K562 (cell line): ENCODE results near the gene SHB. TPM values are rescaled to one million over a fixed set of nuclear protein-coding genes. Genes with fewer than 3 reads are reported as not detected.

Experiments
- BDP1 ChIP-seq: IDR thresholded peaks from 3 replicates; pipeline ENCODE4 v1.6.1; 2011; ENCODE audit not compliant: insufficient read length, insufficient read depth
- CHCHD3 ChIP-seq: fragments of 250-450 bp; sonication (Bioruptor Pico); IDR thresholded peaks from 2 replicates; pipeline ENCODE4 v2.1.2; 2022; ENCODE audit warnings: mild to moderate bottlenecking
- HMGXB4 ChIP-seq: sonication (generic); formaldehyde crosslinking; IDR thresholded peaks from 2 replicates; pipeline ENCODE4 v1.8.1; 2023; ENCODE audit warnings: mild to moderate bottlenecking, missing genetic modification reagents
- MYC ChIP-seq, 2 experiments: fragments of 250-450 bp in 1 of 2; sonication (Bioruptor Pico) in 1 of 2; IDR thresholded peaks; 2 replicates each; pipeline versions ENCODE4 v1.5.1 to v1.6.1; 2012 to 2021; ENCODE audit warnings: low read depth in 2 of 2, borderline replicate concordance in 1 of 2, improper control_type of control experiment in 1 of 2, low read length in 1 of 2, mild to moderate bottlenecking in 1 of 2, moderate library complexity in 1 of 2
- NFXL1 ChIP-seq: fragments of 450-650 bp; formaldehyde crosslinking; IDR thresholded peaks from 2 replicates; pipeline ENCODE4 v1.4.0; 2021; ENCODE audit warnings: mild to moderate bottlenecking
- NONO ChIP-seq, 2 experiments: fragments of 200-400 bp in 1 of 2; fragments of 450-650 bp in 1 of 2; formaldehyde crosslinking in 1 of 2; IDR thresholded peaks; 2 replicates each; pipeline ENCODE4 v1.6.1; 2017; ENCODE audit warnings: low read depth in 2 of 2, mild to moderate bottlenecking in 2 of 2, moderate library complexity in 2 of 2, low read length in 1 of 2
- PHTF2 ChIP-seq: fragments of 250-450 bp; sonication (Bioruptor Pico); IDR thresholded peaks from 2 replicates; pipeline ENCODE4 v1.5.0; 2021; ENCODE audit warnings: mild to moderate bottlenecking
- PML ChIP-seq: IDR thresholded peaks from 2 replicates; pipeline ENCODE4 v1.6.1; 2012; ENCODE audit warnings: low read length, inconsistent platforms
- RBM39 ChIP-seq: fragments of 200-400 bp; formaldehyde crosslinking; optimal IDR thresholded peaks from 2 replicates; pipeline ENCODE3; 2018; ENCODE audit warnings: low read depth, low read length
- SMAD1 ChIP-seq: fragments of 150-350 bp; IDR thresholded peaks from 2 replicates; pipeline ENCODE4 v1.6.1; 2014; ENCODE audit warnings: low read length, low read depth; ENCODE audit not compliant: partially characterized antibody
- SMARCC2 ChIP-seq: fragments of 450-650 bp; IDR thresholded peaks from 2 replicates; pipeline ENCODE4 v1.6.1; 2017; ENCODE audit warnings: antibody characterized with exemption, moderate library complexity, mild to moderate bottlenecking, low read depth
- TBL1XR1 ChIP-seq, 2 experiments: IDR thresholded peaks; 2 replicates each; pipeline ENCODE4 v1.6.1; 2012; ENCODE audit warnings: improper control_type of control experiment in 2 of 2, low read length in 2 of 2, mild to moderate bottlenecking in 1 of 2
- TCF7L2 ChIP-seq: fragments of 150-350 bp; IDR thresholded peaks from 2 replicates; pipeline ENCODE4 v1.6.1; 2016; ENCODE audit warnings: low read depth, mild to moderate bottlenecking, low read length, moderate library complexity
- TRIM28 ChIP-seq: fragments of 450-650 bp; IDR thresholded peaks from 2 replicates; pipeline ENCODE4 v1.6.1; 2017
- ZBTB11 ChIP-seq, 3 experiments: fragments of 200-800 bp in 1 of 3; fragments of 250-450 bp in 1 of 3; fragments of 450-650 bp in 1 of 3; sonication (Bioruptor Pico) in 1 of 3; sonication (Bioruptor generic) in 1 of 3; formaldehyde crosslinking in 1 of 3; IDR thresholded peaks; 2 replicates each; pipeline versions ENCODE4 v1.6.1 to v1.8.0; 2016 to 2022; ENCODE audit warnings: mild to moderate bottlenecking in 2 of 3, missing genetic modification characterization in 2 of 3, missing compliant biosample characterization in 1 of 3, moderate library complexity in 1 of 3
- ZFP30 ChIP-seq: fragments of 250-450 bp; sonication (Bioruptor Pico); IDR thresholded peaks from 2 replicates; pipeline ENCODE4 v1.8.0; 2022; ENCODE audit warnings: moderate library complexity, mild to moderate bottlenecking, inconsistent platforms, borderline replicate concordance
- ZNF133 ChIP-seq: fragments of 250-450 bp; sonication (Bioruptor Pico); IDR thresholded peaks from 2 replicates; pipeline ENCODE4 v1.4.0; 2020; ENCODE audit warnings: mild to moderate bottlenecking
- ZNF175 ChIP-seq: fragments of 200-800 bp; sonication (Bioruptor generic); IDR thresholded peaks from 2 replicates; pipeline ENCODE4 v1.6.1; 2016; ENCODE audit warnings: low read depth, mild to moderate bottlenecking, missing genetic modification characterization, missing compliant biosample characterization
- ZNF316 ChIP-seq: fragments of 450-650 bp; IDR thresholded peaks from 2 replicates; pipeline ENCODE4 v1.6.1; 2016
- polyA plus RNA-seq, 8 experiments: library from polyadenylated mRNA; depleted of rRNA in 4 of 8; stranded (reverse) in 5 of 8; unstranded in 3 of 8; fragments of >200 nt; fragmentation: Nextera tagmentation in 2 of 8; fragmentation: Illumina TruSeq in 1 of 8; extraction: Ambion mirVana in 2 of 8; extraction: Trizol in 1 of 8; gene quantifications; 2 replicates each; pipeline versions ENCODE4 v1.2.1 to v1.2.3, GENCODE V29; 2011 to 2014; ENCODE audit warnings: inconsistent platforms in 1 of 8, missing spikeins in 1 of 8
- total RNA-seq, 7 experiments: library from RNA; depleted of rRNA in 6 of 7; stranded (reverse); fragments of >200 nt in 6 of 7; fragmentation: Illumina TruSeq in 2 of 7; extraction: Trizol in 2 of 7; gene quantifications; 2 replicates each; pipeline versions ENCODE4 v1.2.1 to v1.2.3, GENCODE V29; 2011 to 2021; ENCODE audit warnings: low replicate concordance in 1 of 7
- TF ChIP-seq, protein P1 (sequence below): fragments of 250-450 bp; sonication (Bioruptor Pico); IDR thresholded peaks from 2 replicates; pipeline ENCODE4 v1.9.0; 2021; ENCODE audit warnings: mild to moderate bottlenecking, inconsistent platforms
- TF ChIP-seq, protein P2 (sequence below): fragments of 450-650 bp; IDR thresholded peaks from 2 replicates; pipeline ENCODE4 v1.6.1; 2016; ENCODE audit warnings: antibody characterized with exemption

Gene SHB
- total and polyA plus RNA-seq, 9 of the 15 experiments (the other 6 are each of a cell fraction or from before 2014, with no cell fraction given), result 0.78 to 16.0 (median 5.3) TPM

GRCh38 chr9:37905131-37905505, 163.9 kb downstream of the SHB start (continued):
- TF ChIP-seq ZNF316 (no peak), TCF7L2 (no peak), ZNF133 (CRISPR knock-in tag) (no peak), ZFP30 (CRISPR knock-in tag) (no peak), TRIM28 (no peak), BDP1 (no peak), NONO (IDR thresholded peaks at IDR 0.05; ENCODE audit: low read depth in 2 of 2, low read length in 1 of 2) (no peak), PML (peak; percentile 64; the same call in 1 of the 2 replicates), RBM39 (no peak), HMGXB4 (CRISPR knock-in tag) (no peak), ZNF175 (CRISPR knock-in tag) (no peak), SMARCC2 (no peak), TBL1XR1 (IDR thresholded peaks at IDR 0.05; ENCODE audit: low read length in 2 of 2) (peak in 1 of 2 experiments; percentile 61; a peak in 1 of 4 replicates), ZBTB11 (CRISPR knock-in tag; IDR thresholded peaks at IDR 0.05) (no peak), MYC (IDR thresholded peaks at IDR 0.05; ENCODE audit: low read depth, low read length) (no peak), MYC (CRISPR knock-in tag; IDR thresholded peaks at IDR 0.05; ENCODE audit: borderline replicate concordance, low read depth) (no peak), PHTF2 (CRISPR knock-in tag) (no peak), SMAD1 (no peak), CHCHD3 (CRISPR knock-in tag) (no peak), NFXL1 (CRISPR knock-in tag) (no peak)
- TF ChIP-seq, protein P1, sequence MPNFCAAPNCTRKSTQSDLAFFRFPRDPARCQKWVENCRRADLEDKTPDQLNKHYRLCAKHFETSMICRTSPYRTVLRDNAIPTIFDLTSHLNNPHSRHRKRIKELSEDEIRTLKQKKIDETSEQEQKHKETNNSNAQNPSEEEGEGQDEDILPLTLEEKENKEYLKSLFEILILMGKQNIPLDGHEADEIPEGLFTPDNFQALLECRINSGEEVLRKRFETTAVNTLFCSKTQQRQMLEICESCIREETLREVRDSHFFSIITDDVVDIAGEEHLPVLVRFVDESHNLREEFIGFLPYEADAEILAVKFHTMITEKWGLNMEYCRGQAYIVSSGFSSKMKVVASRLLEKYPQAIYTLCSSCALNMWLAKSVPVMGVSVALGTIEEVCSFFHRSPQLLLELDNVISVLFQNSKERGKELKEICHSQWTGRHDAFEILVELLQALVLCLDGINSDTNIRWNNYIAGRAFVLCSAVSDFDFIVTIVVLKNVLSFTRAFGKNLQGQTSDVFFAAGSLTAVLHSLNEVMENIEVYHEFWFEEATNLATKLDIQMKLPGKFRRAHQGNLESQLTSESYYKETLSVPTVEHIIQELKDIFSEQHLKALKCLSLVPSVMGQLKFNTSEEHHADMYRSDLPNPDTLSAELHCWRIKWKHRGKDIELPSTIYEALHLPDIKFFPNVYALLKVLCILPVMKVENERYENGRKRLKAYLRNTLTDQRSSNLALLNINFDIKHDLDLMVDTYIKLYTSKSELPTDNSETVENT, result peak; percentile 1; the same call in 1 of the 2 replicates
- TF ChIP-seq, protein P2, sequence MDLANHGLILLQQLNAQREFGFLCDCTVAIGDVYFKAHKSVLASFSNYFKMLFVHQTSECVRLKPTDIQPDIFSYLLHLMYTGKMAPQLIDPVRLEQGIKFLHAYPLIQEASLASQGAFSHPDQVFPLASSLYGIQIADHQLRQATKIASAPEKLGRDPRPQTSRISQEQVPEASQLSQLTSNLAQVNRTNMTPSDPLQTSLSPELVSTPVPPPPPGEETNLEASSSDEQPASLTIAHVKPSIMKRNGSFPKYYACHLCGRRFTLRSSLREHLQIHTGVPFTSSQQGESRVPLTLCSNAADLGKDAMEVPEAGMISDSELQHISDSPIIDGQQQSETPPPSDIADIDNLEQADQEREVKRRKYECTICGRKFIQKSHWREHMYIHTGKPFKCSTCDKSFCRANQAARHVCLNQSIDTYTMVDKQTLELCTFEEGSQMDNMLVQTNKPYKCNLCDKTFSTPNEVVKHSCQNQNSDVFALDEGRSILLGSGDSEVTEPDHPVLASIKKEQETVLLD, result peak; percentile 18; the same call in 1 of the 2 replicates
